ENCODE measurements around the gene ITPRID1. TPM values are rescaled to one million over a fixed set of nuclear protein-coding genes. Genes with fewer than 3 reads are reported as not detected.
A peak's percentile ranks its signal among the peaks of the same experiment; 100 is the strongest.

Gene ITPRID1
- total RNA-seq, 1 experiment from 2014 or later: 0.21 TPM

DNA sequence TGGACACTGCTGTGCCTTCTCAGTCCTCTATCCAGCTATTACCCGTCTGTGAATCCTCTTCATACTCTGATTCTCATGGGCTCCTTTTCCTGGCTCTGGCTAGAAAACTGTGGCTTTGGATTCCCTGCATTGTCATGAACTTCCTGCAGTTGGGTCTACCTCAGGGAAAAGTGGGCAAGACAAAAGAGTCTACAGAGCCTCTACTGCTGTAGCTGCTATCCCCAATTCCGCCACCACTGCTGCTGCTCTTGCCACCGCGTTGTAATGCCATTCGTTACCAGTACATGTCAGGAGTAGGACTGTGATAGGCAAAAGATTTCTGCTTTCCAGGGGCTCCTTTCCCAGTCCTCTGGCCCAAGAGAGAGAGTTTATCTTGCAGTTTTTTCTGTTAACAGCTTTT is 149.2 kb downstream of the ITPRID1 start:
- TF ChIP-seq EZH2 (IDR thresholded peaks at IDR 0.05; ENCODE audit: borderline replicate concordance, low read depth, low read length, poor library complexity, severe bottlenecking): no peak
- TF ChIP-seq, protein P1, sequence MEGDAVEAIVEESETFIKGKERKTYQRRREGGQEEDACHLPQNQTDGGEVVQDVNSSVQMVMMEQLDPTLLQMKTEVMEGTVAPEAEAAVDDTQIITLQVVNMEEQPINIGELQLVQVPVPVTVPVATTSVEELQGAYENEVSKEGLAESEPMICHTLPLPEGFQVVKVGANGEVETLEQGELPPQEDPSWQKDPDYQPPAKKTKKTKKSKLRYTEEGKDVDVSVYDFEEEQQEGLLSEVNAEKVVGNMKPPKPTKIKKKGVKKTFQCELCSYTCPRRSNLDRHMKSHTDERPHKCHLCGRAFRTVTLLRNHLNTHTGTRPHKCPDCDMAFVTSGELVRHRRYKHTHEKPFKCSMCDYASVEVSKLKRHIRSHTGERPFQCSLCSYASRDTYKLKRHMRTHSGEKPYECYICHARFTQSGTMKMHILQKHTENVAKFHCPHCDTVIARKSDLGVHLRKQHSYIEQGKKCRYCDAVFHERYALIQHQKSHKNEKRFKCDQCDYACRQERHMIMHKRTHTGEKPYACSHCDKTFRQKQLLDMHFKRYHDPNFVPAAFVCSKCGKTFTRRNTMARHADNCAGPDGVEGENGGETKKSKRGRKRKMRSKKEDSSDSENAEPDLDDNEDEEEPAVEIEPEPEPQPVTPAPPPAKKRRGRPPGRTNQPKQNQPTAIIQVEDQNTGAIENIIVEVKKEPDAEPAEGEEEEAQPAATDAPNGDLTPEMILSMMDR (conservative IDR thresholded peaks at IDR 0.05; ENCODE audit: low read depth, low read length): 0 out of 2 replicates have a peak, but pooled peaks have one; percentile 9
- CTCF ChIA-PET: interaction anchor here (0.6 kb wide), 1 partner anchor 1171 kb away, joined by 3 read pairs; no protein-coding TSS in a partner anchor
- H3K4me3 ChIP-seq (ENCODE audit: low read depth, low read length, poor library complexity, severe bottlenecking): no peak overlapping the region
- DNase-seq (ENCODE audit: low spot score): peak; percentile 4
- no peaks in the 10 kb centered on the region for H3K36me3 ChIP-seq (ENCODE audit: insufficient read depth, low read length, poor library complexity, severe bottlenecking)
- H3K9me3 ChIP-seq (ENCODE audit: low read depth, low read length, poor library complexity, severe bottlenecking): no peaks in the 10 kb centered on the region
- H3K27me3 ChIP-seq (replicated peaks; ENCODE audit: insufficient read depth, low read depth, low read length, poor library complexity): no peaks in the 10 kb centered on the region
- intact Hi-C loops (cut with micrococcal nuclease; ENCODE audit: unreplicated experiment): no loop called here
- H3K27ac ChIP-seq (ENCODE audit: low read depth, low read length, poor library complexity, severe bottlenecking): no peak overlapping the region
- POLR2A ChIA-PET (ENCODE audit: low non-redundant PET): no interaction called here
- BruUV-seq (replicated peaks): no TSS peak
- no peaks in the 10 kb centered on the region for H3K4me1 ChIP-seq (ENCODE audit: insufficient read depth, low read length, poor library complexity, severe bottlenecking)

DNA sequence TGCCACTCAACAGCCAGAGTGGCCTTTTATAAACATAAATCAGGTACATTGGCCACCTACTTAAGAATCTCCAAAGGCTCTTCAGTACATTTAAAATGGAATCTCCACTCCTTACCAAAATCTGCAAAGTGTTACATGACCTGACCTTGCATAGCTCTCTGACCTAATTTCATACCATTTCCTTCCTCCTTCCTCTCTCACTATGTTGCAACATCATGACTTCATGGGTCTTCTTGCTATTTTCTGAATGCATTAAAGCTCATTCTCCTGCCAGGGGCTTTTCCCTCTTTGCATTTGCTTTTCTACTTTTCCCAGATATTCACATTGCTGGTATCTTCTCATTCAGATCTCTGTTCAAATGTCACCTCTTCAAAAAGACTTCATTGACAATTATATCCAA is 151.0 kb downstream of the ITPRID1 start:
- BruUV-seq (replicated peaks): no TSS peak
- CTCF ChIA-PET: interaction anchor here (0.5 kb wide), 1 partner anchor 13 kb away, joined by 5 read pairs; no protein-coding TSS in a partner anchor
- POLR2A ChIA-PET (ENCODE audit: low non-redundant PET): no interaction called here
- no peak for DNase-seq (ENCODE audit: low spot score)
- no peaks in the 10 kb centered on the region for H3K9me3 ChIP-seq (ENCODE audit: low read depth, low read length, poor library complexity, severe bottlenecking)
- intact Hi-C loops (cut with micrococcal nuclease; ENCODE audit: unreplicated experiment): no loop called here
- no peaks in the 10 kb centered on the region for H3K4me1 ChIP-seq (ENCODE audit: insufficient read depth, low read length, poor library complexity, severe bottlenecking)
- H3K36me3 ChIP-seq (ENCODE audit: insufficient read depth, low read length, poor library complexity, severe bottlenecking): no peaks in the 10 kb centered on the region
- H3K4me3 ChIP-seq (ENCODE audit: low read depth, low read length, poor library complexity, severe bottlenecking): no peak overlapping the region
- peaks cover 5% of the 10 kb centered on the region for H3K27me3 ChIP-seq (replicated peaks; ENCODE audit: insufficient read depth, low read depth, low read length, poor library complexity)
- H3K27ac ChIP-seq (ENCODE audit: low read depth, low read length, poor library complexity, severe bottlenecking): no peak overlapping the region
- TF ChIP-seq, protein P1 (conservative IDR thresholded peaks at IDR 0.05; ENCODE audit: low read depth, low read length): no peak
- TF ChIP-seq EZH2 (IDR thresholded peaks at IDR 0.05; ENCODE audit: borderline replicate concordance, low read depth, low read length, poor library complexity, severe bottlenecking): no peak

DNA sequence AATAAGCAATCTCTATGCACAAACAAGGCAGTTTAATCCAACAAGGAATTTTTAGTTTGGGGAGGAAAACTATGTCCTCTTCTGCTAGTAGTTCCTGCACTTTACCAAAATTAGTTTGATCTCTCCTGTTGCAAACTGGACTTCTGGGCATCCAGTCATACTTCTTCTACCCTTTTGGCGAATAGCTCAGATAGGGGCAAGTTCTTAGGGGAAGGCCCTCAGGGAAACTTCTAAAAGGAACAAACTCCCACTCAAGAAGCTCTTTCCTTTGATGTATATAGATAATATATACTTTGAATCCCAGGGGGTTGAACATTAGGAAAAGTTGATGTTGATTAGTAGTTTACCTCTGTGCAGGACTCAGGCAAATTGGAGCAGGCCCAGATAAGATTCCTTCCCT is 151.7 kb downstream of the ITPRID1 start:
- ChIA-PET CTCF (no interaction called here), POLR2A (ENCODE audit: low non-redundant PET) (no interaction called here)

DNA sequence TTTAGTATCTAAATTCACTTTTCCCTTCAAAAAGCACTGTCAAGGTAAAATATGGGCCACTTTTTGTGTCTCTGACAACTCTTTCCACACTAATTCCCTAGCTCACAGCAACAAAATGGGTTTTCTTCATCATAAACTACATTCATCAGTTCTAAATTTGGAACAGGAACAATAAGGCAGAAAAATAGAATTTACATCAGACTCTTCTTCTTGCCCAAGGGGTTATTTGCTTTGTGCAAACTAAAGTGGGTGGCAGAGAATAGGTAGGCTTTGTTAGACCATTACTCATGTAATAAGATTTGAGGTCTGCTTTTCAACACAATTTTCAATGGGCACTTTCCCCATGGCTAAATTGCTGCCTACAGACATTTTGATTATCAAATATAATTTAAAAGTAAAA is 155.6 kb downstream of the ITPRID1 start:
- Histone ChIP-seq H3K4me1 (ENCODE audit: insufficient read depth, low read length, poor library complexity, severe bottlenecking) (no peaks in the 10 kb centered on the region), H3K27me3 (replicated peaks; ENCODE audit: insufficient read depth, low read depth, low read length, poor library complexity) (peaks cover 31% of the 10 kb centered on the region), H3K4me3 (ENCODE audit: low read depth, low read length, poor library complexity, severe bottlenecking) (no peak overlapping the region), H3K36me3 (ENCODE audit: insufficient read depth, low read length, poor library complexity, severe bottlenecking) (no peaks in the 10 kb centered on the region), H3K9me3 (ENCODE audit: low read depth, low read length, poor library complexity, severe bottlenecking) (no peaks in the 10 kb centered on the region), H3K27ac (ENCODE audit: low read depth, low read length, poor library complexity, severe bottlenecking) (no peak overlapping the region)
- DNase-seq (ENCODE audit: low spot score): no peak
- ChIA-PET CTCF (no interaction called here), POLR2A (ENCODE audit: low non-redundant PET) (no interaction called here)
- no TSS peak for BruUV-seq (replicated peaks)
- intact Hi-C loops (cut with micrococcal nuclease; ENCODE audit: unreplicated experiment): no loop called here
- TF ChIP-seq, protein P1 (conservative IDR thresholded peaks at IDR 0.05; ENCODE audit: low read depth, low read length): no peak
- no peak for TF ChIP-seq EZH2 (IDR thresholded peaks at IDR 0.05; ENCODE audit: borderline replicate concordance, low read depth, low read length, poor library complexity, severe bottlenecking)

More for the DNA sequence above, 151.7 kb downstream of the ITPRID1 start:
- Histone ChIP-seq H3K9me3 (ENCODE audit: low read depth, low read length, poor library complexity, severe bottlenecking) (no peaks in the 10 kb centered on the region), H3K27me3 (replicated peaks; ENCODE audit: insufficient read depth, low read depth, low read length, poor library complexity) (peaks cover 12% of the 10 kb centered on the region), H3K27ac (ENCODE audit: low read depth, low read length, poor library complexity, severe bottlenecking) (no peak overlapping the region), H3K36me3 (ENCODE audit: insufficient read depth, low read length, poor library complexity, severe bottlenecking) (no peaks in the 10 kb centered on the region), H3K4me1 (ENCODE audit: insufficient read depth, low read length, poor library complexity, severe bottlenecking) (no peaks in the 10 kb centered on the region), H3K4me3 (ENCODE audit: low read depth, low read length, poor library complexity, severe bottlenecking) (no peak overlapping the region)
- intact Hi-C loops (cut with micrococcal nuclease; ENCODE audit: unreplicated experiment): no loop called here
- no TSS peak for BruUV-seq (replicated peaks)
- DNase-seq (ENCODE audit: low spot score): no peak
- TF ChIP-seq EZH2 (IDR thresholded peaks at IDR 0.05; ENCODE audit: borderline replicate concordance, low read depth, low read length, poor library complexity, severe bottlenecking): no peak

Measured in A673 (cell line).